ENCODE data around the gene SETBP1. TPM values are rescaled to one million over a fixed set of nuclear protein-coding genes. Genes with fewer than 3 reads are reported as not detected.

The SETBP1 gene
- total and polyA plus RNA-seq, 2 of the 4 experiments (the other 2 are of a cell fraction), result 0.19 to 0.36 TPM

GRCh38 chr18:45069546-45069945, 388.9 kb downstream of the SETBP1 start:
- Histone ChIP-seq H3K4me3 (ENCODE audit: insufficient read depth, low read depth, low read length) (no peak overlapping the region), H3K9ac (ENCODE audit: low read depth, low read length) (no peak overlapping the region), H2BK120ac (ENCODE audit: low read depth, low read length) (no peak overlapping the region), H4K5ac (ENCODE audit: low read depth, low read length) (no peak overlapping the region), H3K36me3 (ENCODE audit: control insufficient read depth, insufficient read depth, low read length) (no peaks in the 10 kb centered on the region), H3K9me1 (ENCODE audit: insufficient read depth, low read length) (no peaks in the 10 kb centered on the region), H3K27me3 (ENCODE audit: control insufficient read depth, insufficient read depth, low read length) (peaks cover 6% of the 10 kb centered on the region), H3K56ac (ENCODE audit: extremely low read depth, insufficient read depth, low read length) (no peak overlapping the region), H2BK20ac (ENCODE audit: low read depth, low read length) (no peak overlapping the region), H3K4ac (ENCODE audit: low read depth, low read length) (no peak overlapping the region), H3K14ac (replicated peaks; ENCODE audit: low read depth, low read length) (no peak overlapping the region), H3K79me1 (ENCODE audit: low read depth in 1 of 2, low read length in 2 of 2) (no peaks in the 10 kb centered on the region), H2AFZ (replicated peaks; ENCODE audit: low read length, poor library complexity) (no peak overlapping the region), H3K4me2 (ENCODE audit: low read depth, low read length) (no peak overlapping the region), H4K20me1 (ENCODE audit: insufficient read depth, low read length) (no peaks in the 10 kb centered on the region), H2BK15ac (ENCODE audit: low read depth, low read length) (no peak overlapping the region), H3K23ac (ENCODE audit: low read depth, low read length) (no peak overlapping the region), H2AK5ac (ENCODE audit: low read depth, low read length) (no peak overlapping the region), H3K27ac (ENCODE audit: insufficient read depth, low read length) (no peak overlapping the region), H2AK9ac (replicated peaks; ENCODE audit: low read depth, low read length, poor library complexity) (no peak overlapping the region), H3K9me3 (ENCODE audit: control insufficient read depth, insufficient read depth, low read length) (no peaks in the 10 kb centered on the region), H3K4me1 (ENCODE audit: control insufficient read depth, insufficient read depth, low read length) (no peaks in the 10 kb centered on the region; the same call in 1 of the 2 replicates), H2BK5ac (ENCODE audit: low read depth, low read length, poor library complexity, severe bottlenecking) (no peak overlapping the region), H4K91ac (ENCODE audit: insufficient read depth, low read depth, low read length) (no peak overlapping the region), H3K18ac (ENCODE audit: low read depth, low read length) (no peak overlapping the region), H4K8ac (ENCODE audit: low read depth in 2 of 2, low read length in 2 of 2) (no peak overlapping the region)
- dilution Hi-C loops (cut with HindIII; ENCODE audit: low sequenced_read_pairs, unreplicated experiment) (no loop called here), in situ Hi-C loops (cut with MboI; ENCODE audit: low sequenced_read_pairs) (no loop called here), intact Hi-C loops (cut with micrococcal nuclease) (no loop called here)
- no TSS peak for BruUV-seq (replicated peaks)
- POLR2A ChIA-PET (ENCODE audit: unreplicated experiment), result no interaction called here
- TF ChIP-seq ELK1 (IDR thresholded peaks at IDR 0.05; ENCODE audit: borderline replicate concordance, low read depth, low read length), result no peak
- TF ChIP-seq RFX5 (IDR thresholded peaks at IDR 0.05; ENCODE audit: low read depth, low read length), result no peak
- no peak for TF ChIP-seq RAD21 (IDR thresholded peaks at IDR 0.05; ENCODE audit: low read length)
- TF ChIP-seq NFE2L2 (IDR thresholded peaks at IDR 0.05; ENCODE audit: low read depth, low read length), result no peak
- TF ChIP-seq CHD1 (IDR thresholded peaks at IDR 0.05; ENCODE audit: low read depth, low read length), result no peak
- no peak for TF ChIP-seq SMC3 (IDR thresholded peaks at IDR 0.05; ENCODE audit: low read depth, low read length)
- no peak for TF ChIP-seq RCOR1 (IDR thresholded peaks at IDR 0.05; ENCODE audit: insufficient replicate concordance, low read length)
- no peak for TF ChIP-seq FOS (IDR thresholded peaks at IDR 0.05; ENCODE audit: low read depth, low read length)
- TF ChIP-seq CEBPB (IDR thresholded peaks at IDR 0.05; ENCODE audit: low read depth, low read length), result no peak
- TF ChIP-seq MXI1 (IDR thresholded peaks at IDR 0.05; ENCODE audit: borderline replicate concordance, low read depth, low read length), result no peak
- no peak for TF ChIP-seq BHLHE40 (IDR thresholded peaks at IDR 0.05; ENCODE audit: low read depth, low read length)
- TF ChIP-seq, protein P1, sequence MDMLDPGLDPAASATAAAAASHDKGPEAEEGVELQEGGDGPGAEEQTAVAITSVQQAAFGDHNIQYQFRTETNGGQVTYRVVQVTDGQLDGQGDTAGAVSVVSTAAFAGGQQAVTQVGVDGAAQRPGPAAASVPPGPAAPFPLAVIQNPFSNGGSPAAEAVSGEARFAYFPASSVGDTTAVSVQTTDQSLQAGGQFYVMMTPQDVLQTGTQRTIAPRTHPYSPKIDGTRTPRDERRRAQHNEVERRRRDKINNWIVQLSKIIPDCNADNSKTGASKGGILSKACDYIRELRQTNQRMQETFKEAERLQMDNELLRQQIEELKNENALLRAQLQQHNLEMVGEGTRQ (IDR thresholded peaks at IDR 0.05; ENCODE audit: low read depth, low read length), result no peak
- TF ChIP-seq CTCF (conservative IDR thresholded peaks at IDR 0.05; ENCODE audit: low read depth, low read length), result no peak
- TF ChIP-seq MAZ (IDR thresholded peaks at IDR 0.05; ENCODE audit: borderline replicate concordance, low read depth, low read length), result no peak
- TF ChIP-seq MAFK (IDR thresholded peaks at IDR 0.05; ENCODE audit: low read depth, low read length), result no peak
- TF ChIP-seq POLR2A (IDR thresholded peaks at IDR 0.05; ENCODE audit: low read depth, low read length), result no peak
- no CpG with 5 or more reads among the region's 1 CpG for WGBS, 2 experiments (ENCODE audit: extremely low coverage in 2 of 2, insufficient read length in 1 of 2)
- ATAC-seq (ENCODE audit: low read depth) (no peak), DNase-seq (no peak)
- CTCF ChIA-PET, result no interaction called here

Measured in IMR-90 (cell line).